Liver (tissue), 9 donors: ENCODE measurements around the gene LHX3. TPM values are rescaled to one million over a fixed set of nuclear protein-coding genes. Genes with fewer than 3 reads are reported as not detected.

Source experiments
- DNase-seq: peaks from one replicate; pipeline ENCODE4 v3.0.0-alpha.2; 2017; ENCODE audit warnings: low spot score
- H3K27ac ChIP-seq, 2 donors: one replicate each; pipeline ENCODE4 v1.7.0; 2013; ENCODE audit warnings: inconsistent platforms in 2 of 2, low read length in 2 of 2, control low read depth in 1 of 2, low read depth in 1 of 2, mild to moderate bottlenecking in 1 of 2
- H3K27me3 ChIP-seq, 4 donors: one replicate each; pipeline versions ENCODE4 v1.6.1 to v1.7.0; 2013; ENCODE audit warnings: low read length in 3 of 4, inconsistent platforms in 1 of 4, mild to moderate bottlenecking in 1 of 4, moderate library complexity in 1 of 4; ENCODE audit not compliant: control insufficient read depth in 4 of 4, insufficient read depth in 4 of 4
- H3K36me3 ChIP-seq, 4 donors: one replicate each; pipeline versions ENCODE4 v1.6.1 to v1.7.0; 2013; ENCODE audit warnings: low read length in 3 of 4, mild to moderate bottlenecking in 3 of 4, low read depth in 1 of 4, moderate library complexity in 1 of 4; ENCODE audit not compliant: control insufficient read depth in 4 of 4, insufficient read depth in 3 of 4
- H3K4me1 ChIP-seq, 4 donors: one replicate each; pipeline versions ENCODE4 v1.6.1 to v1.7.0; 2013; ENCODE audit warnings: low read length in 3 of 4, mild to moderate bottlenecking in 3 of 4, moderate library complexity in 1 of 4; ENCODE audit not compliant: control insufficient read depth in 4 of 4, insufficient read depth in 4 of 4
- H3K4me3 ChIP-seq, 3 donors: one replicate each; pipeline versions ENCODE4 v1.6.1 to v1.7.0; 2013; ENCODE audit warnings: low read length in 3 of 3, control low read depth in 1 of 3, low read depth in 1 of 3, mild to moderate bottlenecking in 1 of 3
- H3K9ac ChIP-seq, 2 donors: one replicate each; pipeline ENCODE4 v1.7.0; 2013; ENCODE audit warnings: low read length in 2 of 2, mild to moderate bottlenecking in 2 of 2, moderate library complexity in 2 of 2, control low read depth in 1 of 2, low read depth in 1 of 2
- H3K9me3 ChIP-seq, 4 donors: one replicate each; pipeline versions ENCODE4 v1.6.1 to v1.7.0; 2013; ENCODE audit warnings: low read length in 3 of 4; ENCODE audit not compliant: control insufficient read depth in 4 of 4
- CTCF ChIP-seq: fragments of 150-350 bp; IDR thresholded peaks from 2 replicates; pipeline ENCODE4 v1.5.1; 2017; ENCODE audit warnings: improper control_type of control experiment, low read depth, low read length; ENCODE audit not compliant: missing input control
- EGR1 ChIP-seq, 2 donors: IDR thresholded peaks; 2 replicates each; pipeline ENCODE4 v1.6.1; 2016 to 2018; ENCODE audit warnings: antibody characterized with exemption in 2 of 2, low read depth in 2 of 2
- FOXA1 ChIP-seq: IDR thresholded peaks from 2 replicates; pipeline ENCODE4 v1.6.1; 2016; ENCODE audit warnings: antibody characterized with exemption
- GABPA ChIP-seq, 2 donors: IDR thresholded peaks in 1 of 2; conservative IDR thresholded peaks in 1 of 2; 2 replicates each; pipeline ENCODE4 v1.6.1; 2016; ENCODE audit warnings: antibody characterized with exemption in 2 of 2, mild to moderate bottlenecking in 1 of 2, moderate library complexity in 1 of 2
- HNF4A ChIP-seq, 2 donors: conservative IDR thresholded peaks; 2 replicates each; pipeline ENCODE4 v1.6.1; 2016; ENCODE audit warnings: antibody characterized with exemption in 2 of 2, mild to moderate bottlenecking in 2 of 2
- HNF4G ChIP-seq: IDR thresholded peaks from 2 replicates; pipeline ENCODE4 v1.6.1; 2016; ENCODE audit warnings: antibody characterized with exemption
- JUND ChIP-seq, 2 donors: IDR thresholded peaks; 2 replicates each; pipeline ENCODE4 v1.6.1; 2016; ENCODE audit warnings: antibody characterized with exemption in 2 of 2
- MAX ChIP-seq: IDR thresholded peaks from 2 replicates; pipeline ENCODE4 v1.6.1; 2016; ENCODE audit warnings: antibody characterized with exemption
- NR2F2 ChIP-seq: IDR thresholded peaks from 2 replicates; pipeline ENCODE4 v1.6.1; 2016; ENCODE audit warnings: antibody characterized with exemption
- RAD21 ChIP-seq, 2 donors: IDR thresholded peaks; 2 replicates each; pipeline ENCODE4 v1.6.1; 2016; ENCODE audit warnings: antibody characterized with exemption in 2 of 2, mild to moderate bottlenecking in 2 of 2
- REST ChIP-seq: IDR thresholded peaks from 2 replicates; pipeline ENCODE4 v1.6.1; 2016; ENCODE audit warnings: antibody characterized with exemption, mild to moderate bottlenecking
- SP1 ChIP-seq: IDR thresholded peaks from 2 replicates; pipeline ENCODE4 v1.6.1; 2018; ENCODE audit warnings: antibody characterized with exemption, mild to moderate bottlenecking
- TAF1 ChIP-seq: conservative IDR thresholded peaks from 2 replicates; pipeline ENCODE4 v1.6.1; 2016; ENCODE audit warnings: antibody characterized with exemption, mild to moderate bottlenecking
- YY1 ChIP-seq: IDR thresholded peaks from 2 replicates; pipeline ENCODE4 v1.6.1; 2016; ENCODE audit warnings: antibody characterized with exemption, mild to moderate bottlenecking
- ZBTB33 ChIP-seq: IDR thresholded peaks from 2 replicates; pipeline ENCODE4 v1.6.1; 2016; ENCODE audit warnings: antibody characterized with exemption
- WGBS: extraction: QIAGEN DNeasy Blood & Tissue Kit; methylation state at CpG from one replicate; pipeline ENCODE4 v1.1.7; 2013; 5-methylcytosine and 5-hydroxymethylcytosine counted together
- polyA plus RNA-seq, 2 donors: library from polyadenylated mRNA; stranded (reverse) in 1 of 2; unstranded in 1 of 2; fragments of 200-250 nt in 1 of 2; fragments of >200 nt in 1 of 2; fragmentation: Nextera tagmentation in 1 of 2; extraction: Ambion mirVana in 1 of 2; gene quantifications; one replicate each; pipeline versions ENCODE4 v1.2.1 to v1.2.3, GENCODE V29; 2013 to 2015
- total RNA-seq, 2 donors: library from RNA; depleted of rRNA; stranded (reverse); fragments of >200 nt; gene quantifications; one replicate each; pipeline ENCODE4 v1.2.3, GENCODE V29; 2014
- donor health status: healthy.
- donor health status: healthy.
- donor health status: healthy.
- donor health status: healthy.
- donor health status: healthy.

Gene LHX3
- total and polyA plus RNA-seq, 4 donors: not detected

- Histone ChIP-seq H3K27me3 (no peaks in the 10 kb centered on the region), H3K4me1 (peaks cover 0 to 10% (median 2%) of the 10 kb centered on the region in 4 donors), H3K9ac (no peak overlapping the region), H3K36me3 (peaks cover 5 to 45% (median 18%) of the 10 kb centered on the region in 4 donors), H3K27ac (no peak overlapping the region), H3K9me3 (peaks cover 0 to 4% (median 0%) of the 10 kb centered on the region in 4 donors), H3K4me3 (no peak overlapping the region)
- TF ChIP-seq REST (no peak), GABPA (IDR thresholded peaks at IDR 0.05 in 1 of 2, conservative IDR thresholded peaks at IDR 0.05 in 1 of 2) (no peak), FOXA1 (no peak), RAD21 (IDR thresholded peaks at IDR 0.05) (no peak), JUND (IDR thresholded peaks at IDR 0.05) (no peak), NR2F2 (no peak), CTCF (no peak), HNF4G (no peak), HNF4A (conservative IDR thresholded peaks at IDR 0.05) (no peak), ZBTB33 (no peak), TAF1 (no peak)
- WGBS: 95% methylated on average over 35 of the region's 35 CpGs
- no peak for DNase-seq
Measured at GRCh38 chr9:136211441-136212344, 6.8 kb upstream of the LHX3 start.

- H3K9me3 ChIP-seq: peaks cover 0 to 4% (median 0%) of the 10 kb centered on the region in 4 donors
- WGBS: 95% methylated on average over 15 of the region's 15 CpGs
- no peak overlapping the region for H3K9ac ChIP-seq
- TF ChIP-seq YY1 (no peak), SP1 (no peak), GABPA (IDR thresholded peaks at IDR 0.05 in 1 of 2, conservative IDR thresholded peaks at IDR 0.05 in 1 of 2) (no peak), RAD21 (IDR thresholded peaks at IDR 0.05) (no peak), MAX (no peak), JUND (IDR thresholded peaks at IDR 0.05) (no peak), FOXA1 (no peak), HNF4A (conservative IDR thresholded peaks at IDR 0.05) (no peak), TAF1 (no peak), ZBTB33 (no peak), EGR1 (IDR thresholded peaks at IDR 0.05; ENCODE audit: low read depth in 2 of 2) (no peak), REST (no peak)
- no peak overlapping the region for H3K27ac ChIP-seq
- no peaks in the 10 kb centered on the region for H3K27me3 ChIP-seq
- peaks cover 5 to 42% (median 18%) of the 10 kb centered on the region in 4 donors for H3K36me3 ChIP-seq
- no peak for DNase-seq
- H3K4me3 ChIP-seq: no peak overlapping the region
- peaks cover 0 to 10% (median 4%) of the 10 kb centered on the region in 4 donors for H3K4me1 ChIP-seq
Measured at GRCh38 chr9:136211006-136211405, 6.1 kb upstream of the LHX3 start.
